Muscle layer of duodenum (tissue), 2 donors: ENCODE data around the gene ING5.

ENCODE experiments used
- H3K27ac ChIP-seq: one replicate; pipeline ENCODE4 v1.7.0; 2013; ENCODE audit warnings: mild to moderate bottlenecking, low read length
- H3K27me3 ChIP-seq: one replicate; pipeline ENCODE4 v1.7.0; 2013; ENCODE audit warnings: low read depth, mild to moderate bottlenecking, control low read depth, low read length
- H3K36me3 ChIP-seq, 2 donors: one replicate each; pipeline ENCODE4 v1.7.0; 2013; ENCODE audit warnings: low read length in 2 of 2, control low read depth in 1 of 2, mild to moderate bottlenecking in 1 of 2; ENCODE audit not compliant: insufficient read depth in 2 of 2, control insufficient read depth in 1 of 2
- H3K4me1 ChIP-seq, 2 donors: one replicate each; pipeline ENCODE4 v1.7.0; 2013; ENCODE audit warnings: low read length in 2 of 2, mild to moderate bottlenecking in 2 of 2, control low read depth in 1 of 2, moderate library complexity in 1 of 2; ENCODE audit not compliant: insufficient read depth in 2 of 2, control insufficient read depth in 1 of 2
- H3K4me3 ChIP-seq, 2 donors: one replicate each; pipeline ENCODE4 v1.7.0; 2013; ENCODE audit warnings: low read length in 2 of 2, low read depth in 1 of 2, mild to moderate bottlenecking in 1 of 2
- H3K9me3 ChIP-seq, 2 donors: one replicate each; pipeline ENCODE4 v1.7.0; 2013; ENCODE audit warnings: low read length in 2 of 2, control low read depth in 1 of 2, mild to moderate bottlenecking in 1 of 2; ENCODE audit not compliant: control insufficient read depth in 1 of 2
- donor health status: healthy.

The ING5 gene

GRCh38 chr2:241689306-241689705, 12.5 kb upstream of the ING5 start:
- H3K27me3 ChIP-seq = no peaks in the 10 kb centered on the region
- H3K4me1 ChIP-seq = peaks cover 5 to 20% of the 10 kb centered on the region in 2 donors
- no peak overlapping the region for H3K4me3 ChIP-seq
- no peaks in the 10 kb centered on the region for H3K9me3 ChIP-seq
- no peak overlapping the region for H3K27ac ChIP-seq
- peaks cover 12 to 21% of the 10 kb centered on the region in 2 donors for H3K36me3 ChIP-seq

GRCh38 chr2:241690202-241690717, 11.6 kb upstream of the ING5 start:
- Histone ChIP-seq H3K4me1 (peaks cover 5 to 20% of the 10 kb centered on the region in 2 donors), H3K27ac (no peak overlapping the region), H3K9me3 (no peaks in the 10 kb centered on the region), H3K4me3 (no peak overlapping the region), H3K36me3 (peaks cover 15 to 25% of the 10 kb centered on the region in 2 donors), H3K27me3 (no peaks in the 10 kb centered on the region)

- Histone ChIP-seq H3K4me1 (peaks cover 5 to 12% of the 10 kb centered on the region in 2 donors), H3K4me3 (no peak overlapping the region), H3K9me3 (no peaks in the 10 kb centered on the region), H3K27ac (no peak overlapping the region), H3K36me3 (peaks cover 15 to 25% of the 10 kb centered on the region in 2 donors), H3K27me3 (no peaks in the 10 kb centered on the region)
Measured at GRCh38 chr2:241692448-241692847, 9.4 kb upstream of the ING5 start.

DNA sequence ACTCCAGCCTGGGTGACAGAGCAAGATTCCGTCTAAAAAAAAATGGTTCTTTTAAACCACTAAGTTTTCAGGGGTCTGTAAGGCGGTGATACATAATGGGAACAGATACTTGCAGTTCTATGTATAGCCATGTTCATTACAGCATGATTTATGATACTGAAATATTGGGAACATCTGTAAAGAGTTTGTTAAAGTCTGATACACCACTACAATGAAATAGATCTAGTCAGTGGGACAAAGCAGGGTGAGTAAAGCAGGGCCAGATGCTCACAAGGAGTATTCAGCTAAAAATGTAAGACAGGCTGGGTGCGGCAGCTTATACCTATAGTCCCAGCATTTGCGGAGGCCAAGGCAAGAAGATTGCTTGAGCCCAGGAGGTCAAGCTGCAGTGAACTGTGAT, 6.2 kb upstream of the ING5 start:
- no peaks in the 10 kb centered on the region for H3K9me3 ChIP-seq
- no peaks in the 10 kb centered on the region for H3K27me3 ChIP-seq
- H3K27ac ChIP-seq = no peak overlapping the region
- H3K4me1 ChIP-seq = no peaks in the 10 kb centered on the region
- H3K36me3 ChIP-seq = peaks cover 7 to 14% of the 10 kb centered on the region in 2 donors
- H3K4me3 ChIP-seq = no peak overlapping the region

- H3K4me3 ChIP-seq = peak overlapping the region; percentile 52 to 75
- H3K9me3 ChIP-seq = no peaks in the 10 kb centered on the region
- peaks cover 0 to 18% of the 10 kb centered on the region in 2 donors for H3K4me1 ChIP-seq
- H3K36me3 ChIP-seq = peaks cover 5 to 6% of the 10 kb centered on the region in 2 donors
- no peak overlapping the region for H3K27ac ChIP-seq
- H3K27me3 ChIP-seq = no peaks in the 10 kb centered on the region
Measured at GRCh38 chr2:241701149-241701398, 765 bp upstream of the ING5 start.

- H3K27me3 ChIP-seq = no peaks in the 10 kb centered on the region
- H3K4me1 ChIP-seq = peaks cover 0 to 18% of the 10 kb centered on the region in 2 donors
- H3K27ac ChIP-seq = no peak overlapping the region
- H3K9me3 ChIP-seq = no peaks in the 10 kb centered on the region
- H3K4me3 ChIP-seq = peak overlapping the region; percentile 66 to 84
- H3K36me3 ChIP-seq = peaks cover 6 to 19% of the 10 kb centered on the region in 2 donors
Measured at GRCh38 chr2:241702155-241703031, 554 bp downstream of the ING5 start.

DNA sequence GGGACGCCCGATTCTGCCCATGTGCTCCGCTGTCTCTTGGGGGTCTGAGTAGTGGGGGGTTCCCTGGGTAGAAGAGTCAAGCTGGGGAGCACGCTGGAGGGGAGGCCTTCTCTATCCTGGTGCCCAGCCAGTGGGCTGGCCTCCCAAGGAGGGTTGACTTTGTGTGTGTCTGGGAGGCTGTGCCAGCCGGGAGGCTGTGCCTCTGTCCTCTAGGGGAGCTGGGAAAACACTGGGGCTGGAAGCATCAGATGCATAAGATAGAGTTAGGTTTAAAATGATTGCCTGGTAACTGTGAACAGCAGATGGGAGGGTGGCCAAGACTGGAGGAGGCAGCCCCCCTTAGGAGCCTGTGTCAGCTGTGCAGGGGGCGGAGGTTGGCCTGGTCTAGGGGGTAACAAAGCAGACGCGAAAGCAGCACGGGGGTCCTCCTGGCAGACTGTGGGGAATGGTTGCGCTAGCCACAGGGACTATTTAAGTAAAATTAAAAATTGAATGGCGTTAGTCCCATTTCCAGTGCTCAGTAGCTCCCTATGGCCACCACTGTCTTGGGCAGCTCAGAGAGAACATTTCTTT, 1.3 kb downstream of the ING5 start:
- Histone ChIP-seq H3K27me3 (no peaks in the 10 kb centered on the region), H3K9me3 (no peaks in the 10 kb centered on the region), H3K4me3 (peak overlapping the region; percentile 66 to 84), H3K36me3 (peaks cover 10 to 24% of the 10 kb centered on the region in 2 donors), H3K4me1 (peaks cover 0 to 18% of the 10 kb centered on the region in 2 donors), H3K27ac (no peak overlapping the region)

DNA sequence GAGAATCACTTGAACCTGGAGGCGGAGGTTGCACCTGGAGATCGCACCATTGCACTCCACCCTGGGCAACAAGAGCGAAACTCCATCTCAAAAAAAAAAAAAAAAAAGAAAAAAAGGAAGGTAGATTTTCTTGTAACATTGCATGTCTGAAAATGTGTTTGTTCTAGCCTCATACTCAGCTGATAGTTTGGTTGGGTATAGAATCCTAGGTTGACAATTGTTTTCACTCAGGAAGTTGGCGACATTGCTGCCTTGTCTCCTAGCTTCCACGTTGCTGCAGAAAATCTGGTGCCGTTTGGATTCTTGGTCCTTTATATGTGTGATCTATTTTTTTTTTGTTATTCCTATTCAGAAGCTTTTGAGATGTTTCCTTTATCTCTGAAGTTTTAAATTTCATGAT, 4.7 kb downstream of the ING5 start:
- Histone ChIP-seq H3K4me3 (no peak overlapping the region), H3K9me3 (no peaks in the 10 kb centered on the region), H3K36me3 (peaks cover 29 to 48% of the 10 kb centered on the region in 2 donors), H3K27me3 (no peaks in the 10 kb centered on the region), H3K27ac (no peak overlapping the region), H3K4me1 (peaks cover 0 to 11% of the 10 kb centered on the region in 2 donors)

DNA sequence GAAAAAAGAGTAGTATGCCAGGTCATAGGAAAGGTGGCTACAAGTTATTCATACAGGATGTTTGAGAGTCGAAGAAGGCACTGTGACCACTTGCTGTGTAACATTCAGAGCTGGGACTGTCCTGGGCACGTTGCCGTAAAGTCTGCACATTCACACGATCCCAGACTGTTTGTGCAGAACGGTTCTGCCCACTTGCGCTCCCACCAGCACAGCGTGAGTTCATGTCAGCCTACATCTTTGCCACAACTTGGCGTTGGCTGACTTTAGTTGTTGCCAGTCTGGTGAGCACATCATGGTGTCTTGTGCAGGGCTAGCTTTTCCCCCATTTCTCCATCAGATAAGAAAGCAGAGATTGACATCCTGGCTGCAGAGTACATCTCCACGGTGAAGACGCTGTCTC, 7.0 kb downstream of the ING5 start:
- no peak overlapping the region for H3K4me3 ChIP-seq
- no peaks in the 10 kb centered on the region for H3K4me1 ChIP-seq
- H3K27ac ChIP-seq = no peak overlapping the region
- no peaks in the 10 kb centered on the region for H3K9me3 ChIP-seq
- no peaks in the 10 kb centered on the region for H3K27me3 ChIP-seq
- peaks cover 41 to 67% of the 10 kb centered on the region in 2 donors for H3K36me3 ChIP-seq

DNA sequence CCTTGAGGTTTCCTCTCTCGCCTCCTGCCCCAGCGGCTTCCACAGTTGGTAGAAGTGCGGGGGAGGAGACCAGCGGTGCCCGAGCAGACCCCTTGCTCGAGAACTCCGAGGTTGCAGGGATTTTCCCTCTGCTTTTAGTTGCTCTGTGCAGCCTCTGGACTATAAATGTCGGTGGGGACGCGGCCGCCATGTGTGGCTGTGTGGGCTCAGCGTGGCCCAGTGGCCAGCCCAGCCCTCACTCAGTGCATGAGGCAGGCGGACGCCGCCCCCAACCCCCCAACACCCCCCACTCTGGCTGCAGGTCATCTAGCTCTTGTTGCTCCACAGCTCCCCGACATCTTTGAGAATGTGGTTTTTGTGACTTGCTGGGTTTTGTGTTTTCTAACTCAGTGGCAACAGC, 17.3 kb downstream of the ING5 start:
- no peaks in the 10 kb centered on the region for H3K4me1 ChIP-seq
- H3K27ac ChIP-seq = no peak overlapping the region
- H3K4me3 ChIP-seq = no peak overlapping the region
- H3K36me3 ChIP-seq = peaks cover 13 to 79% of the 10 kb centered on the region in 2 donors
- peaks cover 0 to 3% of the 10 kb centered on the region in 2 donors for H3K9me3 ChIP-seq
- H3K27me3 ChIP-seq = no peaks in the 10 kb centered on the region

GRCh38 chr2:241720099-241720498, 18.3 kb downstream of the ING5 start:
- Histone ChIP-seq H3K27me3 (no peaks in the 10 kb centered on the region), H3K27ac (no peak overlapping the region), H3K4me3 (no peak overlapping the region), H3K36me3 (peaks cover 13 to 71% of the 10 kb centered on the region in 2 donors), H3K4me1 (no peaks in the 10 kb centered on the region), H3K9me3 (no peaks in the 10 kb centered on the region)
